H7 (cell line): Measurements from ENCODE around the gene REN. TPM values are rescaled to one million over a fixed set of nuclear protein-coding genes. Genes with fewer than 3 reads are reported as not detected.

Experiments
- DNase-seq: peaks from one replicate; pipeline ENCODE4 v3.0.0; 2012
- H3K27me3 ChIP-seq: 2 replicates; pipeline ENCODE4 v1.6.0; 2011; ENCODE audit warnings: mild to moderate bottlenecking, low read length; ENCODE audit not compliant: control insufficient read depth, insufficient read depth
- H3K36me3 ChIP-seq: replicated peaks from 2 replicates; pipeline ENCODE4 v1.5.1; 2011; ENCODE audit warnings: low read length; ENCODE audit not compliant: control insufficient read depth, insufficient read depth
- H3K4me3 ChIP-seq: 2 replicates; pipeline ENCODE4 v1.5.1; 2011; ENCODE audit warnings: low read depth, mild to moderate bottlenecking, control low read depth, low read length, moderate library complexity; ENCODE audit not compliant: insufficient read depth
- total RNA-seq: library from RNA; depleted of rRNA; stranded (reverse); fragments of >200 nt; shearing (Covaris generic); gene quantifications from 2 replicates; pipeline ENCODE4 v1.2.3, GENCODE V29; 2014

The REN gene
- total RNA-seq, 1 experiment from 2014 or later, result not detected

- no peak for DNase-seq
- Histone ChIP-seq H3K27me3 (peaks cover 1% of the 10 kb centered on the region; the same call in 1 of the 2 replicates), H3K36me3 (no peaks in the 10 kb centered on the region), H3K4me3 (no peak overlapping the region)
Measured at GRCh38 chr1:204197068-204197467, 30.9 kb upstream of the REN start.

- Histone ChIP-seq H3K36me3 (no peaks in the 10 kb centered on the region), H3K27me3 (peaks cover 8% of the 10 kb centered on the region; the same call in 1 of the 2 replicates), H3K4me3 (no peak within 1 kb of the TSS)
- peak; percentile 66 for DNase-seq
Measured at GRCh38 chr1:204196068-204196795, 30.1 kb upstream of the REN start, which contains the start of gene KISS1. Gene KISS1 (minus strand): TSS chr1:204196491. CDS start chr1:204192876, 3,615 bp downstream.

GRCh38 chr1:204194771-204195170 is 28.6 kb upstream of the REN start:
- Histone ChIP-seq H3K36me3 (no peaks in the 10 kb centered on the region), H3K27me3 (peaks cover 18% of the 10 kb centered on the region), H3K4me3 (no peak overlapping the region)
- no peak for DNase-seq

- Histone ChIP-seq H3K4me3 (no peak overlapping the region), H3K36me3 (no peaks in the 10 kb centered on the region), H3K27me3 (peaks cover 25% of the 10 kb centered on the region)
- no peak for DNase-seq
Measured at GRCh38 chr1:204194080-204194479, 27.9 kb upstream of the REN start.

- H3K36me3 ChIP-seq, result no peaks in the 10 kb centered on the region
- no peak overlapping the region for H3K4me3 ChIP-seq
- DNase-seq, result no peak
- H3K27me3 ChIP-seq, result peaks cover 34% of the 10 kb centered on the region
Measured at GRCh38 chr1:204192589-204193352, 26.6 kb upstream of the REN start.

- Histone ChIP-seq H3K27me3 (peaks cover 39% of the 10 kb centered on the region), H3K36me3 (no peaks in the 10 kb centered on the region), H3K4me3 (no peak overlapping the region)
- DNase-seq, result no peak
Measured at GRCh38 chr1:204192046-204192445, 25.9 kb upstream of the REN start.

GRCh38 chr1:204191456-204191855 is 25.3 kb upstream of the REN start:
- Histone ChIP-seq H3K4me3 (no peak overlapping the region), H3K36me3 (no peaks in the 10 kb centered on the region), H3K27me3 (peaks cover 39% of the 10 kb centered on the region)
- no peak for DNase-seq

- peaks cover 41% of the 10 kb centered on the region for H3K27me3 ChIP-seq
- H3K36me3 ChIP-seq, result no peaks in the 10 kb centered on the region
- peak overlapping the region; percentile 29 for H3K4me3 ChIP-seq
- DNase-seq, result peak; percentile 95
Measured at GRCh38 chr1:204190212-204191211, 24.4 kb upstream of the REN start.

- H3K4me3 ChIP-seq, result no peak overlapping the region
- DNase-seq, result no peak
- H3K36me3 ChIP-seq, result no peaks in the 10 kb centered on the region
- H3K27me3 ChIP-seq, result peaks cover 41% of the 10 kb centered on the region
Measured at GRCh38 chr1:204188959-204189639, 23.0 kb upstream of the REN start.

- H3K4me3 ChIP-seq, result no peak overlapping the region
- H3K36me3 ChIP-seq, result no peaks in the 10 kb centered on the region
- H3K27me3 ChIP-seq, result peaks cover 36% of the 10 kb centered on the region
- no peak for DNase-seq
Measured at GRCh38 chr1:204186597-204186996, 20.5 kb upstream of the REN start.

- DNase-seq, result no peak
- Histone ChIP-seq H3K36me3 (no peaks in the 10 kb centered on the region), H3K27me3 (peaks cover 4% of the 10 kb centered on the region; the same call in 1 of the 2 replicates)
Measured at GRCh38 chr1:204181116-204181515, 15.0 kb upstream of the REN start.

GRCh38 chr1:204180133-204180532 is 14.0 kb upstream of the REN start:
- no peak for DNase-seq

More at GRCh38 chr1:204181116-204181515, 15.0 kb upstream of the REN start:
- no peak overlapping the region for H3K4me3 ChIP-seq

GRCh38 chr1:204178487-204179281 is 12.5 kb upstream of the REN start:
- Histone ChIP-seq H3K27me3 (peaks cover 4% of the 10 kb centered on the region; the same call in 1 of the 2 replicates), H3K4me3 (no peak overlapping the region), H3K36me3 (no peaks in the 10 kb centered on the region)
- DNase-seq, result no peak

More at GRCh38 chr1:204180133-204180532, 14.0 kb upstream of the REN start:
- no peaks in the 10 kb centered on the region for H3K36me3 ChIP-seq
- H3K4me3 ChIP-seq, result no peak overlapping the region
- H3K27me3 ChIP-seq, result peaks cover 4% of the 10 kb centered on the region; the same call in 1 of the 2 replicates
